Endothelial cell of umbilical vein (primary cell): ENCODE data around the gene GPRC5D. TPM values are rescaled to one million over a fixed set of nuclear protein-coding genes. Genes with fewer than 3 reads are reported as not detected.

Source experiments
- BruUV-seq: library from RNA; stranded (reverse); fragments of 400-500 nt; replicated peaks from 2 replicates; lab custom pipeline; 2021; lab: Mats Ljungman, UMichigan
- CTCF ChIA-PET: fragments of 300-600, 350-600 bp; sonication (Branson Sonifier 250); formaldehyde crosslinking; loops from one replicate; lab custom pipeline; 2021; ENCODE audit warnings: antibody characterized with exemption, inconsistent platforms; lab: Charles Lee
- POLR2A ChIA-PET: fragments of 300-600, 350-600 bp; sonication (Branson Sonifier 250); formaldehyde crosslinking; loops from one replicate; lab custom pipeline; 2021; ENCODE audit warnings: antibody characterized with exemption, inconsistent platforms; lab: Charles Lee
- DNase-seq: peaks from one replicate; pipeline ENCODE4 v3.0.0-alpha.2; 2011; ENCODE audit warnings: low read depth, low spot score
- FAIRE-seq: peaks from 2 replicates; lab custom pipeline; 2011; peaks lifted over from hg19 to GRCh38; lab: Jason Lieb, UNC
- H2AFZ ChIP-seq: 2 replicates; pipeline ENCODE4 v1.6.0; 2012; ENCODE audit warnings: low read depth, low read length, control low read depth, inconsistent platforms
- H3K27ac ChIP-seq: 2 replicates; pipeline ENCODE4 v1.5.1; 2011; ENCODE audit warnings: low read depth, mild to moderate bottlenecking, control low read depth, low read length, moderate library complexity; ENCODE audit not compliant: insufficient read depth
- H3K27me3 ChIP-seq, 2 experiments: 2 replicates each; pipeline versions ENCODE4 v1.6.0 to v1.6.1; 2011; ENCODE audit warnings: low read length in 2 of 2, mixed read lengths in 1 of 2; ENCODE audit not compliant: control insufficient read depth in 2 of 2, insufficient read depth in 2 of 2
- H3K36me3 ChIP-seq, 2 experiments: 2 replicates in 1 of 2; 3 replicates in 1 of 2; pipeline ENCODE4 v1.5.1; 2011; ENCODE audit warnings: low read length in 2 of 2, mild to moderate bottlenecking in 1 of 2, moderate library complexity in 1 of 2; ENCODE audit not compliant: control insufficient read depth in 2 of 2, insufficient read depth in 2 of 2; ENCODE audit errors: extremely low read depth in 1 of 2
- H3K4me1 ChIP-seq: 3 replicates; pipeline ENCODE4 v1.5.1; 2011; ENCODE audit warnings: mild to moderate bottlenecking, low read length; ENCODE audit not compliant: control insufficient read depth, insufficient read depth; ENCODE audit errors: extremely low read depth
- H3K4me2 ChIP-seq: 2 replicates; pipeline ENCODE4 v1.6.1; 2011; ENCODE audit warnings: low read length, control low read depth, mixed read lengths; ENCODE audit not compliant: insufficient read depth
- H3K4me3 ChIP-seq, 3 experiments: fragments of 200-600 bp in 1 of 3; sonication (generic), shearing (Covaris generic) in 1 of 3; replicated peaks in 1 of 3; 2 replicates each; pipeline ENCODE4 v1.5.1; 2011 to 2016; ENCODE audit warnings: control low read depth in 3 of 3, low read length in 3 of 3, mild to moderate bottlenecking in 2 of 3, inconsistent platforms in 1 of 3, low read depth in 1 of 3, moderate library complexity in 1 of 3; ENCODE audit not compliant: insufficient read depth in 1 of 3
- H3K79me2 ChIP-seq: 2 replicates; pipeline ENCODE4 v1.6.0; 2012; ENCODE audit warnings: low read length, inconsistent platforms; ENCODE audit not compliant: control insufficient read depth, insufficient read depth
- H3K9ac ChIP-seq: replicated peaks from 2 replicates; pipeline ENCODE3; 2011; ENCODE audit warnings: low read length, control low read depth; ENCODE audit not compliant: insufficient read depth; ENCODE audit errors: extremely low read depth
- H3K9me1 ChIP-seq: replicated peaks from 3 replicates; pipeline ENCODE4 v1.6.0; 2011; ENCODE audit warnings: mild to moderate bottlenecking, low read length; ENCODE audit not compliant: control insufficient read depth, insufficient read depth; ENCODE audit errors: extremely low read depth
- H3K9me3 ChIP-seq: replicated peaks from 2 replicates; pipeline ENCODE4 v1.5.1; 2012; ENCODE audit warnings: low read length, inconsistent platforms; ENCODE audit not compliant: control insufficient read depth, insufficient read depth
- H4K20me1 ChIP-seq: replicated peaks from 2 replicates; pipeline ENCODE3; 2011; ENCODE audit warnings: mild to moderate bottlenecking, low read length; ENCODE audit not compliant: control insufficient read depth, insufficient read depth; ENCODE audit errors: extremely low read depth
- CTCF ChIP-seq, 2 donors: IDR thresholded peaks; 1 replicate in 1 of 2; 2 replicates in 1 of 2; pipeline ENCODE4 v1.5.1; 2011; ENCODE audit warnings: low read length in 2 of 2, mild to moderate bottlenecking in 2 of 2, moderate library complexity in 2 of 2, control low read depth in 1 of 2, inconsistent platforms in 1 of 2, low read depth in 1 of 2; ENCODE audit not compliant: insufficient read depth in 1 of 2; ENCODE audit errors: extremely low read depth in 1 of 2
- EZH2 ChIP-seq: IDR thresholded peaks from 2 replicates; pipeline ENCODE4 v1.6.1; 2012; ENCODE audit warnings: borderline replicate concordance, low read depth, mild to moderate bottlenecking, moderate library complexity, low read length, inconsistent platforms; ENCODE audit not compliant: severe bottlenecking
- GATA2 ChIP-seq: IDR thresholded peaks from 2 replicates; pipeline ENCODE4 v1.7.0; 2011; ENCODE audit warnings: low read depth, mild to moderate bottlenecking, moderate library complexity, mixed read lengths, low read length; ENCODE audit not compliant: insufficient read length, insufficient read depth
- MAX ChIP-seq: IDR thresholded peaks from 2 replicates; pipeline ENCODE4 v1.6.1; 2011; ENCODE audit not compliant: insufficient read depth, insufficient read length
- MYC ChIP-seq: IDR thresholded peaks from one replicate; pipeline ENCODE4 v1.6.1; 2011; ENCODE audit warnings: mild to moderate bottlenecking, low read depth, low read length
- POLR2A ChIP-seq: IDR thresholded peaks from 2 replicates; pipeline ENCODE4 v1.6.1; 2012; ENCODE audit warnings: low read depth, mild to moderate bottlenecking, control low read depth, low read length
- dilution Hi-C: fragments of 300-500 bp; cut with MboI; formaldehyde crosslinking; loops from one replicate; pipeline ENCODE4 v1.15.0; 2019; ENCODE audit warnings: low sequenced_read_pairs; ENCODE audit not compliant: extremely low pct_ligation_motif_present
- intact Hi-C: fragments of 100-400 bp; cut with micrococcal nuclease; formaldehyde crosslinking; loops from one replicate; pipeline ENCODE4 v1.10.0; 2022
- polyA plus RNA-seq, 4 experiments: library from polyadenylated mRNA; depleted of rRNA in 3 of 4; stranded (reverse) in 3 of 4; unstranded in 1 of 4; fragments of >200 nt; gene quantifications; 2 replicates each; pipeline versions ENCODE4 v1.2.1 to v1.2.3, GENCODE V29; 2011 to 2012; ENCODE audit warnings: missing spikeins in 1 of 4
- total RNA-seq: library from RNA; stranded (reverse); gene quantifications from 2 replicates; pipeline ENCODE4 v1.2.3, GENCODE V29; 2021

GPRC5D gene
- total and polyA plus RNA-seq, 2 donors (not counting 3 experiments of a cell fraction or from before 2014, with no cell fraction given) = not detected

- intact Hi-C loops (no loop called here), dilution Hi-C loops (no loop called here)
- Histone ChIP-seq H3K27me3 (no peaks in the 10 kb centered on the region), H3K27ac (no peak overlapping the region), H2AFZ (no peak overlapping the region), H3K79me2 (no peaks in the 10 kb centered on the region), H3K9me3 (no peaks in the 10 kb centered on the region), H3K4me3 (no peak overlapping the region), H3K4me1 (no peaks in the 10 kb centered on the region), H4K20me1 (no peaks in the 10 kb centered on the region), H3K36me3 (no peaks in the 10 kb centered on the region), H3K9me1 (no peaks in the 10 kb centered on the region), H3K4me2 (no peak overlapping the region), H3K9ac (no peak overlapping the region)
- POLR2A ChIA-PET = no interaction called here
- no peak for FAIRE-seq
- BruUV-seq = no TSS peak
- TF ChIP-seq MAX = no peak
- no peak for TF ChIP-seq MYC
- TF ChIP-seq GATA2 = no peak
- TF ChIP-seq EZH2 = no peak
- no peak for TF ChIP-seq POLR2A
- no peak for TF ChIP-seq CTCF (IDR thresholded peaks at IDR 0.05; ENCODE audit: extremely low read depth in 1 of 2, insufficient read depth in 1 of 2, low read depth in 1 of 2, low read length in 2 of 2)
- no peak for DNase-seq
- CTCF ChIA-PET = interaction anchor here (2.3 kb wide), 1 partner anchor 14 kb away, joined by 5 read pairs; no protein-coding TSS in a partner anchor
These were observed 8.8 kb upstream of the GPRC5D start for GRCh38 chr12:12960639-12961209.
